SK-N-SH treated with all-trans-retinoic acid at 6 μM for 48 hours (cell line): ENCODE measurements around the gene ZBTB7B.

ENCODE experiments used
- ATAC-seq: fragments of 200-7000 bp; cut with Tn5 transposase; 3 replicates; pipeline ENCODE4 v1.9.1; 2020; ENCODE audit warnings: mild to moderate bottlenecking, moderate library complexity
- ARNTL ChIP-seq: fragments of 450-650 bp; formaldehyde crosslinking; IDR thresholded peaks from 2 replicates; pipeline ENCODE4 v1.5.0; 2020; ENCODE audit warnings: low read depth, mild to moderate bottlenecking, moderate library complexity, borderline replicate concordance
- BACH2 ChIP-seq: fragments of 250-450 bp; sonication (Bioruptor Pico); IDR thresholded peaks from 2 replicates; pipeline ENCODE4 v1.9.0; 2021; ENCODE audit warnings: mild to moderate bottlenecking, borderline replicate concordance
- CREB5 ChIP-seq: fragments of 250-450 bp; sonication (Bioruptor Pico); IDR thresholded peaks from 2 replicates; pipeline ENCODE4 v1.5.1; 2020; ENCODE audit warnings: low read depth, mild to moderate bottlenecking, moderate library complexity
- CSRNP3 ChIP-seq: fragments of 250-450 bp; sonication (Bioruptor Pico); IDR thresholded peaks from 2 replicates; pipeline ENCODE4 v1.5.1; 2021; ENCODE audit warnings: mild to moderate bottlenecking, moderate library complexity
- ESRRG ChIP-seq: fragments of 250-450 bp; sonication (Bioruptor Pico); IDR thresholded peaks from 2 replicates; pipeline ENCODE4 v1.6.1; 2021; ENCODE audit warnings: mild to moderate bottlenecking
- GLIS3 ChIP-seq: fragments of 250-450 bp; sonication (Bioruptor Pico); IDR thresholded peaks from 2 replicates; pipeline ENCODE4 v1.5.0; 2020; ENCODE audit warnings: mild to moderate bottlenecking, moderate library complexity
- ISL1 ChIP-seq: fragments of 250-450 bp; sonication (Bioruptor Pico); IDR thresholded peaks from 2 replicates; pipeline ENCODE4 v2.1.2; 2022; ENCODE audit warnings: mild to moderate bottlenecking, moderate library complexity
- OSR1 ChIP-seq: fragments of 250-450 bp; sonication (Bioruptor Pico); IDR thresholded peaks from 2 replicates; pipeline ENCODE4 v1.8.0; 2022; ENCODE audit warnings: moderate library complexity, mild to moderate bottlenecking, inconsistent platforms
- POU6F1 ChIP-seq: fragments of 250-450 bp; sonication (Bioruptor Pico); IDR thresholded peaks from 2 replicates; pipeline ENCODE4 v1.8.0; 2021; ENCODE audit warnings: low read depth, mild to moderate bottlenecking, moderate library complexity, borderline replicate concordance
- PPARA ChIP-seq: fragments of 250-450 bp; sonication (Bioruptor Pico); IDR thresholded peaks from 2 replicates; pipeline ENCODE4 v1.5.0; 2020; ENCODE audit warnings: mild to moderate bottlenecking, borderline replicate concordance
- RARB ChIP-seq: fragments of 250-450 bp; sonication (Bioruptor Pico); IDR thresholded peaks from 2 replicates; pipeline ENCODE4 v1.8.0; 2021; ENCODE audit warnings: mild to moderate bottlenecking, moderate library complexity
- SNAI2 ChIP-seq: fragments of 250-450 bp; sonication (Bioruptor Pico); IDR thresholded peaks from 2 replicates; pipeline ENCODE4 v1.5.0; 2020; ENCODE audit warnings: mild to moderate bottlenecking, moderate library complexity
- TCF4 ChIP-seq: fragments of 250-450 bp; sonication (Bioruptor Pico); IDR thresholded peaks from 2 replicates; pipeline ENCODE4 v1.8.0; 2021; ENCODE audit warnings: mild to moderate bottlenecking, moderate library complexity, borderline replicate concordance
- TOX ChIP-seq: fragments of 250-450 bp; sonication (Bioruptor Pico); IDR thresholded peaks from 2 replicates; pipeline ENCODE4 v1.8.0; 2021; ENCODE audit warnings: mild to moderate bottlenecking, moderate library complexity, borderline replicate concordance
- TSHZ2 ChIP-seq: fragments of 250-450 bp; sonication (Bioruptor Pico); IDR thresholded peaks from 2 replicates; pipeline ENCODE4 v1.5.0; 2020; ENCODE audit warnings: mild to moderate bottlenecking, moderate library complexity
- ZC3H10 ChIP-seq: fragments of 250-450 bp; sonication (Bioruptor Pico); IDR thresholded peaks from 2 replicates; pipeline ENCODE4 v1.5.1; 2021; ENCODE audit warnings: mild to moderate bottlenecking, moderate library complexity
- ZFP3 ChIP-seq: fragments of 250-450 bp; sonication (Bioruptor Pico); IDR thresholded peaks from 2 replicates; pipeline ENCODE4 v1.5.0; 2020; ENCODE audit warnings: mild to moderate bottlenecking, moderate library complexity
- ZFP30 ChIP-seq: fragments of 450-650 bp; formaldehyde crosslinking; IDR thresholded peaks from 2 replicates; pipeline ENCODE4 v1.5.0; 2022; ENCODE audit warnings: mild to moderate bottlenecking, moderate library complexity
- ZNF565 ChIP-seq: fragments of 450-650 bp; formaldehyde crosslinking; conservative IDR thresholded peaks from 2 replicates; pipeline ENCODE4 v1.5.0; 2020; ENCODE audit warnings: low read depth, mild to moderate bottlenecking, moderate library complexity
- ZNF70 ChIP-seq: fragments of 450-650 bp; formaldehyde crosslinking; IDR thresholded peaks from 2 replicates; pipeline ENCODE4 v1.5.0; 2020; ENCODE audit warnings: mild to moderate bottlenecking, moderate library complexity
- ZNF8 ChIP-seq: fragments of 450-650 bp; formaldehyde crosslinking; IDR thresholded peaks from 2 replicates; pipeline ENCODE4 v1.5.0; 2020; ENCODE audit warnings: mild to moderate bottlenecking, moderate library complexity
- TF ChIP-seq, protein P1 (sequence below): fragments of 250-450 bp; sonication (Bioruptor Pico); IDR thresholded peaks from 2 replicates; pipeline ENCODE4 v1.8.0; 2020; ENCODE audit warnings: mild to moderate bottlenecking, moderate library complexity, borderline replicate concordance

The ZBTB7B gene

GRCh38 chr1:155011004-155011416 is 8.4 kb downstream of the ZBTB7B start:
- ATAC-seq: no peak
- TF ChIP-seq ZNF70 (CRISPR knock-in tag): no peak
- TF ChIP-seq ZFP30: no peak
- no peak for TF ChIP-seq TCF4 (CRISPR knock-in tag)
- no peak for TF ChIP-seq CREB5 (CRISPR knock-in tag)
- no peak for TF ChIP-seq OSR1 (CRISPR knock-in tag)
- TF ChIP-seq ISL1 (CRISPR knock-in tag): no peak
- no peak for TF ChIP-seq ZNF565 (CRISPR knock-in tag)
- no peak for TF ChIP-seq ZFP3 (CRISPR knock-in tag)
- TF ChIP-seq, protein P1, sequence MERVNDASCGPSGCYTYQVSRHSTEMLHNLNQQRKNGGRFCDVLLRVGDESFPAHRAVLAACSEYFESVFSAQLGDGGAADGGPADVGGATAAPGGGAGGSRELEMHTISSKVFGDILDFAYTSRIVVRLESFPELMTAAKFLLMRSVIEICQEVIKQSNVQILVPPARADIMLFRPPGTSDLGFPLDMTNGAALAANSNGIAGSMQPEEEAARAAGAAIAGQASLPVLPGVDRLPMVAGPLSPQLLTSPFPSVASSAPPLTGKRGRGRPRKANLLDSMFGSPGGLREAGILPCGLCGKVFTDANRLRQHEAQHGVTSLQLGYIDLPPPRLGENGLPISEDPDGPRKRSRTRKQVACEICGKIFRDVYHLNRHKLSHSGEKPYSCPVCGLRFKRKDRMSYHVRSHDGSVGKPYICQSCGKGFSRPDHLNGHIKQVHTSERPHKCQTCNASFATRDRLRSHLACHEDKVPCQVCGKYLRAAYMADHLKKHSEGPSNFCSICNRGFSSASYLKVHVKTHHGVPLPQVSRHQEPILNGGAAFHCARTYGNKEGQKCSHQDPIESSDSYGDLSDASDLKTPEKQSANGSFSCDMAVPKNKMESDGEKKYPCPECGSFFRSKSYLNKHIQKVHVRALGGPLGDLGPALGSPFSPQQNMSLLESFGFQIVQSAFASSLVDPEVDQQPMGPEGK (CRISPR knock-in tag): no peak
- no peak for TF ChIP-seq ZC3H10
- TF ChIP-seq SNAI2 (CRISPR knock-in tag): no peak
- no peak for TF ChIP-seq BACH2 (CRISPR knock-in tag)
- no peak for TF ChIP-seq TSHZ2
- no peak for TF ChIP-seq PPARA (CRISPR knock-in tag)
- no peak for TF ChIP-seq GLIS3
- no peak for TF ChIP-seq ESRRG (CRISPR knock-in tag)
- no peak for TF ChIP-seq ARNTL (CRISPR knock-in tag)

DNA sequence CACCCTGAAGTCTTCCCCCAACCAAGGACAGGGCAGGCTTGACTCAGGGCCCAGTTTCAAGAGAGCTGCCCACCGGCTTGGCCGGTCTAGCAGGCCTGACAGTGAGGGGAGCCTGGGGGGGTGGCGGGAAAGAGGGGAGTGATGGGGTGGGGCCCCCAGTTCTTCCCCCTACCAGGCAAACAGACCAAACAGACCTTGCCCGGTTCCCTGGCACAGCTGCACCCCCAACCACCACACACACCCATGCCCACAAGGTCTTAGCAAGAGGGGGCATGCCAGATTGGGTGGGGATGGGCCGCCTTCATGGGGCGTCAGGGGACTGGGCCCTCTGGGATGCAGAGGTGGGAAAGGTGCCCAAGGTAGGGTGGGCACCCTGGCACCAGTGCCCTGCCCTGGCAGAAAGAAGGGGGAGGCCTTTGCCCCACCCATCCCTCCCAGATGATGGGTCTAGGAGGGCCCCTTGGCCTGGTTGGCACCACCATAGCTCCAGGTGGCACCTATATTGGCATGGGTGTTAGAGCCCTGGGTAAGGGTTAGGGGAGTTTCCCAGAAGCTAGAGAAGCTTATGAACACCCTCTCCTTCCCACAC is 8.9 kb downstream of the ZBTB7B start:
- ATAC-seq: no peak
- no peak for TF ChIP-seq ESRRG (CRISPR knock-in tag)
- no peak for TF ChIP-seq ZFP30
- TF ChIP-seq TSHZ2: no peak
- TF ChIP-seq SNAI2 (CRISPR knock-in tag): no peak
- TF ChIP-seq OSR1 (CRISPR knock-in tag): no peak
- TF ChIP-seq CREB5 (CRISPR knock-in tag): no peak
- no peak for TF ChIP-seq CSRNP3 (CRISPR knock-in tag)
- no peak for TF ChIP-seq ZC3H10
- TF ChIP-seq TOX (CRISPR knock-in tag): no peak
- no peak for TF ChIP-seq BACH2 (CRISPR knock-in tag)
- no peak for TF ChIP-seq ZNF8 (CRISPR knock-in tag)
- TF ChIP-seq, protein P1 (CRISPR knock-in tag): no peak
- TF ChIP-seq TCF4 (CRISPR knock-in tag): no peak
- TF ChIP-seq ZNF565 (CRISPR knock-in tag): no peak
- TF ChIP-seq ARNTL (CRISPR knock-in tag): no peak
- no peak for TF ChIP-seq RARB
- TF ChIP-seq GLIS3: no peak
- no peak for TF ChIP-seq POU6F1 (CRISPR knock-in tag)
- TF ChIP-seq ZNF70 (CRISPR knock-in tag): no peak
